WERI-Rb-1 (cell line): ENCODE results near the gene OR10A2.

ENCODE experiments used
- DNase-seq: peaks from one replicate; pipeline ENCODE4 v3.0.0-alpha.2; 2020
- H3K27ac ChIP-seq: fragments of 250-450 bp; sonication (Bioruptor Pico); 2 replicates; pipeline ENCODE4 v1.5.1; 2020; ENCODE audit warnings: mild to moderate bottlenecking, moderate library complexity
- H3K27me3 ChIP-seq: fragments of 250-450 bp; sonication (Bioruptor Pico); 2 replicates; pipeline ENCODE4 v1.5.1; 2021; ENCODE audit warnings: mild to moderate bottlenecking, low read depth, moderate library complexity; ENCODE audit not compliant: insufficient read depth, severe bottlenecking
- H3K36me3 ChIP-seq: fragments of 250-450 bp; sonication (Bioruptor Pico); 2 replicates; pipeline ENCODE4 v1.5.1; 2020; ENCODE audit warnings: mild to moderate bottlenecking, moderate library complexity
- H3K4me3 ChIP-seq: 2 replicates; pipeline ENCODE4 v1.5.1; 2011; ENCODE audit warnings: low read depth, mild to moderate bottlenecking, control low read depth, low read length
- H3K9me3 ChIP-seq: fragments of 250-450 bp; sonication (Bioruptor Pico); 2 replicates; pipeline ENCODE4 v1.5.1; 2021; ENCODE audit warnings: mild to moderate bottlenecking, moderate library complexity; ENCODE audit not compliant: severe bottlenecking
- TF ChIP-seq, protein P1 (sequence below): IDR thresholded peaks from 2 replicates; pipeline ENCODE4 v1.5.1; 2011; ENCODE audit warnings: low read depth, mild to moderate bottlenecking, control low read depth, inconsistent platforms, low read length

Gene OR10A2

DNA sequence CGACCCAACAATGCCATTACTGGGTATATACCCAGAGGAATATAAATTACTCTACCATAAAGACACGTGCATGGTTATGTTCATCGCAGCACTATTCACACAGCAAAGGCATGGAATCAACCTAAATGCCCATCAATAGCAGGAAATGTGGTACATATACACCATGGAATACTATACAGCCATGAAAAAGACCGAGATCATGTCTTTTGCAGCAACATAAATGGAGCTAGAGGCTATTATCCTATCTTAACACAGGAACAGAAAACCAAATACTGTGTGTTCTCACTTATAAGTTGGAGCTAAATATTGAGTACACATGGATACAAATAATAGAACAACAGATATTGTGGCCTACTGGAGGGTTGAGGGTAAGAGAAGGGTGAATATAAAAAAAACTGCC, 26.0 kb downstream of the OR10A2 start:
- Histone ChIP-seq H3K4me3 (no peak overlapping the region), H3K36me3 (no peaks in the 10 kb centered on the region)
- DNase-seq = no peak

DNA sequence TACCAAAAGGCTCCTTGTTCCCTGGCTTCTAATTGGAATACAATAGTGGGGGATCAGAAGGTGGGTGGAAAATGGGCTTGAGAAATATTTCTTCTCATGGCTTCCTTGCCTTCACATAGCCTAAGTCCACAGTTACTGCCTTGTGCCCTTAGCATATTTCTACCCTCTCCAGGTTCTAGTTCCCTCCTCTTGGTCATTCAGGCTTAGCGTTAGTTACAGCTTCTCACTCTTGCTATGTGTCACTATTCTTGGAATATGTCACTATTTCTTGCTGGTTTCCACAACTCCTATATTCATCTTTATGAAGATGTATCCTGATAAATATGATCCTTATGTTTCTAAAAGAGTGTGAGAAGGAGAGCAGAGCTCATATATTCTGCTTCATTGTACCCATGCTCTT, 27.0 kb downstream of the OR10A2 start:
- no peak for DNase-seq
- no peak overlapping the region for H3K4me3 ChIP-seq
- no peak overlapping the region for H3K27ac ChIP-seq
- H3K36me3 ChIP-seq = no peaks in the 10 kb centered on the region
- no peaks in the 10 kb centered on the region for H3K27me3 ChIP-seq
- TF ChIP-seq, protein P1, sequence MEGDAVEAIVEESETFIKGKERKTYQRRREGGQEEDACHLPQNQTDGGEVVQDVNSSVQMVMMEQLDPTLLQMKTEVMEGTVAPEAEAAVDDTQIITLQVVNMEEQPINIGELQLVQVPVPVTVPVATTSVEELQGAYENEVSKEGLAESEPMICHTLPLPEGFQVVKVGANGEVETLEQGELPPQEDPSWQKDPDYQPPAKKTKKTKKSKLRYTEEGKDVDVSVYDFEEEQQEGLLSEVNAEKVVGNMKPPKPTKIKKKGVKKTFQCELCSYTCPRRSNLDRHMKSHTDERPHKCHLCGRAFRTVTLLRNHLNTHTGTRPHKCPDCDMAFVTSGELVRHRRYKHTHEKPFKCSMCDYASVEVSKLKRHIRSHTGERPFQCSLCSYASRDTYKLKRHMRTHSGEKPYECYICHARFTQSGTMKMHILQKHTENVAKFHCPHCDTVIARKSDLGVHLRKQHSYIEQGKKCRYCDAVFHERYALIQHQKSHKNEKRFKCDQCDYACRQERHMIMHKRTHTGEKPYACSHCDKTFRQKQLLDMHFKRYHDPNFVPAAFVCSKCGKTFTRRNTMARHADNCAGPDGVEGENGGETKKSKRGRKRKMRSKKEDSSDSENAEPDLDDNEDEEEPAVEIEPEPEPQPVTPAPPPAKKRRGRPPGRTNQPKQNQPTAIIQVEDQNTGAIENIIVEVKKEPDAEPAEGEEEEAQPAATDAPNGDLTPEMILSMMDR = no peak
- H3K9me3 ChIP-seq = no peaks in the 10 kb centered on the region

More for the DNA sequence above, 26.0 kb downstream of the OR10A2 start:
- Histone ChIP-seq H3K9me3 (no peaks in the 10 kb centered on the region), H3K27me3 (no peaks in the 10 kb centered on the region), H3K27ac (no peak overlapping the region)
- TF ChIP-seq, protein P1 = no peak

DNA sequence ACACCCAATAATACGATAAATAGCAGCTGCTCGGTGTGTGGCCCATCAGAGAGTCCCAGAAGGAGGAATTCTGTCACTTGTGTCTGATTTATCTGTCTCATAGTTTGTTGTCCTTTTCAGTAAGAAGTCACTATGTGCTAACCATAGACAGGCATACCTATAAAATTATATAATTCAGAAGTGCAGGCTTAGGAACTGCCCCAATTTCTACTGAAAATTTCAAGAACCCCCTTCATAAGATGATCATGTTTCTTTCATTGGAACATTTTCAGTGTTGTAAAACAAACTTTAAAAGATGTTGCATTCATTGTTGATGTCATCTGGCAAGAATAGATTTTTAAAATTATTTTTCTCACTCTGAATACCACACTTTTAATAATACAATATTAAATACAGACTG, 29.5 kb downstream of the OR10A2 start, which contains the start of gene OR2D2:
Gene OR2D2, minus strand, starts transcription at position 101 of the 400 bp plus-strand sequence. Its CDS starts 0 bp downstream, at position 101.
- no peaks in the 10 kb centered on the region for H3K27me3 ChIP-seq
- no peak for DNase-seq
- TF ChIP-seq, protein P1 = no peak
- no peak within 1 kb of the TSS for H3K4me3 ChIP-seq
- no peaks in the 10 kb centered on the region for H3K36me3 ChIP-seq
- H3K9me3 ChIP-seq = no peaks in the 10 kb centered on the region
- H3K27ac ChIP-seq = no peak within 1 kb of the TSS

DNA sequence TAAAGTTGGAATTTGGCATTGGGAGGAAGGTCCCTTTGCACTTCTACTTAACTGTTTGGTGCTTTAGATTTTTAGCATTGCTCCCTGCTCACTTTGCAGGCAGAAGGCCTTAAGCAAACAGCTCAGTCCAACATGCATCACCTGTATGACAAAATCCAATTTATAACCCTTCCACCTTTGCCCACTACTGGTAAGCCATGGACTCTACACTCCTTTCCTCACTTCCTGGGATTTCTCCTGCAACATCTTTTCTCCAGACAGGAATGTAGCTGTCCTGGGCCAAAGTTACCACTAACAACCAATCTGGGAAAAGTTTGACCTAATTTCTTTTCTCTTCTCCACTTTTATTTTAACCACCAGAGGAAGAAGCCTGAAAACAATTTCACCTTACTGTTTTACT, 31.2 kb downstream of the OR10A2 start:
- no peak for DNase-seq
- TF ChIP-seq, protein P1 = no peak
- Histone ChIP-seq H3K27me3 (no peaks in the 10 kb centered on the region), H3K4me3 (no peak overlapping the region), H3K36me3 (no peaks in the 10 kb centered on the region), H3K27ac (no peak overlapping the region), H3K9me3 (no peaks in the 10 kb centered on the region)

DNA sequence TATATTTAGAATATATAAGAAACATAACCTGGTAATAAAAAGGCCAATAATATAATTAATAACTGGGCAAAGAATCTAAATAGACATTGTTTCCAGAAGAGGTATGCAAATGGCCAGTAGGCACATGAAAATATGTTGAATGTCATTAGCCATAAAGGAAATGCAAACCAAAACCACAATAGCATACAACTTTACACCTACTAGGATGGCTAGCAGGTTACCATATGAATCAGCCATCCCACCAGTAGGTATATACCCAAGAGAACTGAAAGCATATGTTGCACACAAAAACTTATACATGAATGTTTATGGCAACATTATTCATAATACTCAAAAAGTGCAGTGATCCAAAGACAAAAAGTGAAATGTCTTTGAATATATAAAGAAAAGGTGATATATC, 32.2 kb downstream of the OR10A2 start:
- TF ChIP-seq, protein P1 = no peak
- Histone ChIP-seq H3K27ac (no peak overlapping the region), H3K4me3 (no peak overlapping the region), H3K36me3 (no peaks in the 10 kb centered on the region), H3K27me3 (no peaks in the 10 kb centered on the region), H3K9me3 (no peaks in the 10 kb centered on the region)
- DNase-seq = no peak

DNA sequence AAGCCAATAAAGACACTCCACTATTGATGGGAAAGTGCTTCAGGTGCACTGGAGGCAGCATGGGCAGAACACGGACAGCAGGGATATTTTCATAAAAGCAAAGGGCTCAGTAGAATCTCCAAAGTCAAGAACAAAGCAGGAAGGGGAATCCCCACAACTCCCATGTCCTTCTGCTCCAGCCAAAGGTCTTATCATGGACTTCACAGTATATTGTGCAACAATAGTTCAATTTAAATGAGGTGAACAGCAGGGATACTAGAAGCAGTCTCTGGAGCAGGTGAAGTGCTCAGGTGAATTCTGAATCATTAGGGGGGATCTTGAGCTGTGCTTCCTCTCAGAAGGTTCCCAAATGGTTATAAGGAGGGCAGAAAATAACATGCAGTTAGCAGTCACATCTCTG, 36.1 kb downstream of the OR10A2 start:
- Histone ChIP-seq H3K27me3 (no peaks in the 10 kb centered on the region), H3K4me3 (no peak overlapping the region), H3K27ac (no peak overlapping the region), H3K9me3 (no peaks in the 10 kb centered on the region), H3K36me3 (no peaks in the 10 kb centered on the region)
- no peak for DNase-seq
- TF ChIP-seq, protein P1 = no peak
